Inflammatory macrophage treated with lipopolysaccharide for 1 hour (primary cell): Measurements from ENCODE around the gene RALB.
A peak's percentile ranks its signal among the peaks of the same experiment; 100 is the strongest.

Source experiments
- DNase-seq, 2 donors: peaks; one replicate each; pipeline ENCODE4 v3.0.0-alpha.2; 2020 to 2022

Gene RALB

GRCh38 chr2:120269076-120269744 lies 16.6 kb downstream of the RALB start:
- DNase-seq: no peak

GRCh38 chr2:120269816-120270215 lies 17.2 kb downstream of the RALB start:
- no peak for DNase-seq

GRCh38 chr2:120271711-120272379 lies 19.2 kb downstream of the RALB start:
- DNase-seq: no peak

- DNase-seq: peak in 1 of 2 donors; percentile 78
Measured at GRCh38 chr2:120272763-120273481, 20.3 kb downstream of the RALB start.

DNA sequence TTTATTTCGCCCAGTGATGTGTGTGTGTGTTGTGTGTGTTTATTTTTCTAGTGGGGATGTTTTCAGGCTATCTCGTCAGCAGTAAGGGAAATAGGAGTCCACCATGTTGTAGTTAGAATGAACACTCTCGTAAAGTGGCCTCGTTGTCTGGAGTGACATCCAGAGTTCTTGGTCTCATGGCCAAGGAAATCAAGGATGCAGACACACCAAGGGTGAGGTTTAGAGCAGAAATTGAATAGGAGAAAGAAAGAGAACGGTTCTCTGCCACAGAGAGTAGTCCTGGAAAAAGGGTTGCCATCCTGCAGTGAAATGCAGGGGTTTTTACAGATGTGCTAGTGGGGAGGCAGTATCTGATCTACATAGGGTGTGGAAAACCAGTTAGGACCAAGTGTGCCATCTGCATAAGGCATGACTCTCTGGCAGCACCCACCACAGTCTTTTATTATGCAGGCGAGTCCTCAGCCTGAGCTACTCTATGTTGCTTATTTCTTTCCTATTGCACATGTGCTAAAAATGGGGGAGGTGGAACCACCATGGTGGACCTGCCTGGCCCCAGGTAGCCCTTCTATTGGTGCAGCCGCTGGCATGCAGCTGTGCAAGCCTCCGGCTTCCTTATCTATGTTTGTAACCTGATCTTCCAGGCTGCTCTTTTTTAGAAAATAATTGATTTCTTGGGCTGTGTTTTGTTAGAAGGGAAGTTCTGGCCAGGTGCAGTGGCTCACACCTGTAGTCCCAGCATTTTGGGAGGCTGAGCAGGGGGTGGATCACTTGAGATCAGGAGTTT lies 23.2 kb downstream of the RALB start:
- no peak for DNase-seq

GRCh38 chr2:120277505-120278205 lies 25.0 kb downstream of the RALB start:
- DNase-seq: no peak

GRCh38 chr2:120278901-120279300 lies 26.2 kb downstream of the RALB start:
- no peak for DNase-seq

DNA sequence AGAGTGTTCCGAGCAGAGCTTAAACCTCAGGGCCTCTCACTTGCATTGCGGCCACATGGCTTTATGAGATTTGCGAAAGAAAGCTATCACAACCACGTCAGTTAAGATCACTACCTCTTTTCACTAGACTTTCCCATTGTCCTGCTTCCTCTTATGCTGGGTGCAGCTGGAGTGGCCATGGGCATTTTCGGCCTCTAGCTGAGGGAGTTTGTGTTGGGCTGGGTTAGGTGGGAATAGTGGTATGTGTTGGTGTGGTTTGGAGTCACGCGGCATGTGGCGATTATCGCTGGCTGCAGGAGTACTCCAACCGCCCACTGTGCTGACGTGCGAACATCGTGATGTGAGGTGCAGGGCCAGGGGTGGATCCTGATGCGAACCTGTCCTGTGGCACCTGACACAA lies 27.1 kb downstream of the RALB start:
- DNase-seq: peak; percentile 56 to 75

- DNase-seq: no peak
Measured at GRCh38 chr2:120283649-120284048, 31.0 kb downstream of the RALB start.

GRCh38 chr2:120285056-120285455 lies 32.4 kb downstream of the RALB start:
- peak in 1 of 2 donors; percentile 65 for DNase-seq

DNA sequence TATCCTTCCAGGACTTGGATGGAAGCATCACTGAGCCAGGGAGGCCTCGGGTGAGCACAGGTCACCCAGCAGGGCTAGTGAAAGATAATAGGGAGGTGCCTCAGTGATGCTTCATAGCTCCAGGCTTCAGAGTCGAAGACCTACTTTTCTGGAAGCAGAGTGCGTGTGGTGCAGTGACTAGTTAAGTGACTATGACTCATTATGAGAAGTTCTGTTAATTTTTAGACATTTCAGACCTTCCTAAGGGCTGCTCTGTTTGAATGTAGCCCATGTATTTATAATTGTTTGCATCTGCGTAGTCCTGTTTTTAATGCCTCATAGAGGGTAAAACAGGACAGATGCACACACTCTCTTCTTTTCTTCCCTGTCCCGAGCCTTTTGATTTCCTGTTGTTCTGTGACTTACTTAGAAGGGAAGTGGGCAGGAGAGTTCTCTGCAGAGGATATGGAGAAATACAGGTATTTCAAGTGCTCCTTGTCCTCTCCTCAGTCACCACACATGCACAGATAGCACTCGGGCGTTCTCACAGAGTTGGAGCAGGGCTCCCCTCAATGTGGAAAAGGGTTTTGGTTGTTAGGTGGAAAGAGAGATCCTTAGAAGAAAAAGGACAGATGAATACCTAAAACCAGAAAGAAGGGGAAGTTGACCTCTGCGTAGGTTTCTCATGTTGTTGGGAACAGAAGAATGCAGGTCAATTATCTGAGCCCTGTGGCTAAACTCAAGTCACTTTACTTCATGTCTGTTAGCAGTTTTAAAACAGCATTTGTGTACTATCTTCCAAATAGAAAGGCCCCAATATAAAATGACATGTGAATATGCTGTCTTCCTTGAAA lies 34.7 kb downstream of the RALB start:
- DNase-seq: peak; percentile 52 to 65

GRCh38 chr2:120288016-120288373 lies 35.3 kb downstream of the RALB start:
- DNase-seq: no peak

DNA sequence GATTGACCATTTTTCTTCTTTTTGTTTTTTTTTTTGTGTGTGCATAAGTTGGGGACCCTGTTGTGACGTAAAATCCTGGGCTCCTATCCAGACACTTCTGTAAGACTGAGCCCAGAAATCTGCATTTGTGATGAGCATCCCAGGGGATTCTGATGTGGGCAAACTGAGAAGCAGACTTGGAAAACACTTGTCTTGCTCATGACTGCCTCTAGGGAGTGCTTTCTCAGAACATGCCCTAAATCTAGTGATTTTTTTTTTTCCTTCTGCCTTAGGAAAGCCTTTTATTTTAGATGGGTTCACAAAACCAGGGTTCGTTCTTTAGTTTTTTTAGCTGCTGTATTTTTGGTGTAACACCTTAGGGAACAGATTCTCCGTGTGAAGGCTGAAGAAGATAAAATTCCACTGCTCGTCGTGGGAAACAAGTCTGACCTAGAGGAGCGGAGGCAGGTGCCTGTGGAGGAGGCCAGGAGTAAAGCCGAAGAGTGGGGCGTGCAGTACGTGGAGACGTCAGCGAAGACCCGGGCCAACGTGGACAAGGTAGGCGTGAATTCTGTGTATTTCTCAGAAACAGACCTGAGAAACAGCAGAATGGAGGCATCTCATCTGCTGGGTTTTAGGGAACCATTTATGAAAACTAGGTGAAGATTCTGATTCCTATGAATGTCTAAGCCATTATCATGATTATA lies 36.7 kb downstream of the RALB start:
- DNase-seq: no peak

GRCh38 chr2:120290737-120291136 lies 38.1 kb downstream of the RALB start:
- DNase-seq: no peak

- DNase-seq: no peak
Measured at GRCh38 chr2:120291401-120292311, 39.0 kb downstream of the RALB start.

GRCh38 chr2:120293096-120294007 lies 40.7 kb downstream of the RALB start:
- no peak for DNase-seq

GRCh38 chr2:120294008-120294340 lies 41.3 kb downstream of the RALB start:
- no peak for DNase-seq

DNA sequence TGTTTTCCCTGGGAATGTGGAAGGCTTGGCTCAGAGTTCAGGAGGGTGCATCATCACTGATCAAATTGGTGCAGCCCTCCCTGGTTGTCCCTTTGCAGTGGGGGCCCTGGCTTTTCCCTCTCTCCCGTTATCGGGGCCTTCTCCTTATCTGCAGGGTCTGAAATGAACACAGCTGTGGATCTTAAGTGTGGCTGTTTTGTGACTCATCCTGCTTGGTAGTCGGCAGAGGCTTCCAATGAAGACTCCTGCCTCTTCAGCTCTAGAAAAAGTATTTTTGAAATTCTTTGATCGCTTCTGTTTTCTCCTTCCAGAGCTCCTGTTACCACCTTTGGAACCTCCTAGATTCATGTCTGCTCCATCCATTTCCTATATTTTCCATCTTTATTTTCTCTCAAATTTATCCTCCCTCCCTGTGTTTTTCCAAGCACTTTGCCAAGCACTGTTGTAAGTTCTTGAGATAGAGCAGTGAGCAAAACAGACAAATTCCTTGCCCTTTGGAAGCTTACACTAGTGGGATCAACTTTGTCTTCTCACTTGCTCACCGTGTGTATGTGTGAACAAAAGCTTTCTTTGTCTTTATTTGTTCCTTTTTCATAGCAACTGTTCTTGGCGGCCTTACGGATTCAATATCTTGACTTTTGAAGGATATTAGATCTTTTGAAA lies 45.7 kb downstream of the RALB start:
- no peak for DNase-seq
